Measurements from ENCODE around the gene CNFN.
"Not testable (repeated sequence)": the region's sequence is repeated elsewhere in the genome, so short reads cannot be mapped to it uniquely, and the experiment has no call there.

CNFN gene

DNA sequence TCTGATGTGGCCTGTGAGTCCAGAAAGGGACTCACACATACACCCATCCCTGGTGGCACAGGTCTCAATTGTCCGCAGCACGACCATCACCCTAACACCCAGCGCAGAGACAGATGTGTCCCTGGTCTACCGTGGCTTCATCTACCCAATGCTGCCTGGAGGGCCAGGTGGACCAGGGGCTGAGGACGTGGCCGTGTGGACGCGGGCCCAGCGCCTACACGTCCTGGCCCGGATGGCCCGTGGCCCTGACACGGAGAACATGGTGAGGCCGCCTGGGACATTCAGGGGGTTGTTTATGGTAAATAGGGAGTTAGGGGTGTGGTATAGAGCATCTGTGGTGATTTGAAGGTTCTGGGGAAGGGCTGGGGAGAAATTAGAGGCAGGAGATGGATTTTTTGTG, 41.9 kb downstream of the CNFN start:
- DNase-seq: no peak

DNA sequence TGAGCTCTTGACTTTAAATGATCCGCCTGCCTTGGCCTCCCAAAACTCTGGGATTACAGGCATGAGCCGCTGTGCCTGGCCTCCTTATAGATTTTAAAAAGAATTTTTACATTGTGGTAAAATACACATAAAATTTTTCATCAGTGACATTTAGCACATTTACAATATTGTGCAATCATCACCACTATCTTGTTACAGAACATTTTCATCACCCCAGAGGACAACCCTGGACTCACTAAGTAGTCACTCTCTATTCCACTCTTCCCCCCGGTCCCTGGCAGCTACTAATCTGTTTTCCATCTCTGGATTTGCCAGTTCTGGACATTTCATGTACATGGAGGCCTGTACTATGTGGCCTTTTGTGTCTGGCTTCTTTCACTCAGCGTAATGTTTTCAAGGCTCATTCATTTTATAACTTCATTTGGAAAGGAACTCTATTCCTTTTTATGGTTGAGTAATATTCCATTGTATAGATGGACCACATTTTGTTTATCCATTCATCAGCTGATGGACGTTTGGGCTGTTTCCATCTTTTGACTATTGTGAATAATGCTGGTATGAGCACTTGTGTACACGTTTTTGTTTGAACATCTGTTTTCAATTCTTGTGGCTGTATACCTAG, 44.8 kb downstream of the CNFN start:
- no peak for DNase-seq

DNA sequence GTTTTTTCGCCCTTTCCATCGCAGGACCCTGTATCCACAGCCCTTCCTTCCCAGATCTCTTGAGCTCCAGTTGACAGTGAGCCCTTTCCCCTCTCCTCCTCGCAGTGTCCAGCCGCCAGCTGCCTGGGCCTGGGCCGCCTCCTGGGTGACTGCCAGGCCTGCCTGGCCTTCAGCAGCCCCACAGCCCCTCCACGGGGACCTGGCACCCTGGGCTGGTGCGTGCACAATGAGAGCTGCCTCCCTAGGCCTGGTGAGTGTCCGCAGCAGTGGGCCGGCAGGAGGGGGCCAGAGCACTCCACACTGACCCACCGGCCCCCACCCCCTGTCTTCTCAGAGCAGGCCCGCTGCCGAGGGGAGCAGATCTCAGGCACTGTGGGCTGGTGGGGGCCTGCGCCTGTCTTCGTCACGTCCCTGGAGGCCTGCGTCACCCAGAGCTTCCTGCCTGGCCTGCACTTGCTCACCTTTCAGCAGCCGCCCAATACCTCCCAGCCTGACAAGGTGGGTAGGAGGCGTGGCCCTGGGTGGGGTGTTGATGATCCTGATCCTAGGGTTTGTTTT, 45.7 kb downstream of the CNFN start:
- no peak for DNase-seq

DNA sequence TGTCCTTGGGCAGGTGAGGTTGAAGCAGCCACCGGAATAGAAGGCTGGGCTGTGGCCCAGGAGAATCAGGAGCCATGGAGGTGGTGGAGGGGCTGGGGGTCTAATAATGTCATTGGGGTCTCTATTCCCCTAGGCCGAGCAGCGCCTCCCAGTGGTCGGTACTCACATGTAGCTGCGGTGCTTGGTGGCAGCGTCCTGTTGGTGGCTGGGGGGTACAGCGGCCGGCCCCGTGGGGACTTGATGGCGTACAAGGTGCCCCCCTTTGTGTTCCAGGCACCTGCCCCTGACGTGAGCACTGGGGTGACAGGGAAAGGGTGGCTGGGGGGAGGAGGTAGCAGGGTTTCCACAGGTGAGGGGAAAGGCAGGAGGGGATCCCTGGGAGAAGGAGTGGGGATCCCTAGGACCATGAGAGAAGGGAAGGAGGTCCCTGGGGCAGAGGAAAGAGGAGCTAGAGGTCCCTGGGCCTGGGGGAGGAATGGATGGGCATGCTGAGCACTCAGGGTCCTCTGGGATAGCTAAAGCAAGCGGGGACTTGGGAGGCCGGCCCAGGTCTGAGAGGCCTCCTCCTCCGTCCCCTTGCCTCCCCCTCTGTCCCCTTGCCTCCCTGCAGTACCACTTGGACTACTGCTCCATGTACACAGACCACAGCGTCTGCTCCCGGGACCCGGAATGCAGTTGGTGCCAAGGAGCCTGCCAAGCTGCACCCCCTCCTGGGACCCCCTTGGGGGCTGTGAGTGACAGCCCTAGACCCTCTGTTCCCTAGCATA, 46.6 kb downstream of the CNFN start:
- DNase-seq: no peak

DNA sequence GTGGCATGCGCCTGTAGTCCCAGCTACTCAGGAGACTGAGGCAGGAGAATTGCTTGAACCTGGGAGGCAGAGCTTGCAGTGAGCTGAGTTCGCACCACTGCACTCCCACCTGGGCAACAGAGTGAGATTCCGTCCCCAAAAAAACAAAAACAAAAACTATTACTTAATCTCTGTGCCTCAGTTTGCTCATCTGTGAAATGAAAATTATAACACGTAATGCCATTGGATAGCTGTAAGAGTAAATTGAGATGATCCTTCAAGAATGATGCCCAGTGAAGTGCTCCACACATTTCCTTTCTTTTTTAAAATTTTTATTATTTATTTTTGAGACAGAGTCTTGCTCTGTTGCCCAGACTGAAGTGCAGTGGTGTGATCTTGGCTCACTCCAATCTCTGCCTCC, 50.2 kb downstream of the CNFN start:
- DNase-seq: not testable (repeated sequence)

DNA sequence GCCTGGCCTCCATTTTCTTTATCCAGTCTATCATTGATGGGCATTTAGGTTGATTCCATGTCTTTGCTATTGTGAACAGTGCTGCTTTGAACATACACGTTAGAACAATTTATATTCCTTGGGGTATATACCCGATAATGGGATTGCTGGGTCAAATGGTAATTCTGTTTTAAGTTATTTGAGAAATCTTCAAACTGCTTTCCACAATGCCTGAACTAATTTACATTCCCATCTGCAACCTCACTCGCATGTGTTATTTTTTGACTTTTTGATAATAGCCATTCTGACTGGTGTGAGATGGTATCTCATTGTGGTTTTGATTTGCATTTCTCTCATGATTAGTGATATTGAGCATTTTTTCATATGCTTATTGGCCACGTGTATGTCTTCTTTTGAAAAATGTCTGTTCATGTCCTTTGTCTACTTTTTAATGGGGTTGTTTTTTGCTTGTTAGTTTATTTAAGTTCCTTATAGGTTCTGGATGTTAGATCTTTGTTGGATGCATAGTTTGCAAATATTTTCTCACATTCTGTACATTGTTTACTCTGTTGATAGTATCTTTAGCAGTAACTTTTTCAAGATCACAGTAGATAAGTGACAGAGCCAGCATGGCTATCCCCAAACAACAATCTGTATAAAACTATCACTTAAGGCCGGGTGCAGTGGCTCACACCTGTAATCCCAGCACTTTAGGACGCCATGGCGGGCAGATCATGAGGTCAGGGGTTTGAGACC, 50.8 kb downstream of the CNFN start:
- not testable (repeated sequence) for DNase-seq
